ENCODE results near the gene FRMD4A.
"Not testable (repeated sequence)": the region's sequence is repeated elsewhere in the genome, so short reads cannot be mapped to it uniquely, and the experiment has no call there.

The FRMD4A gene

GRCh38 chr10:13959443-13960359 is 371.0 kb downstream of the FRMD4A start:
- no peak for TF ChIP-seq CTCF (IDR thresholded peaks at IDR 0.05)
- no peak for TF ChIP-seq ZFX (IDR thresholded peaks at IDR 0.05; ENCODE audit: borderline replicate concordance)
- H3K27ac ChIP-seq, result no peak overlapping the region

GRCh38 chr10:13957856-13958255 is 372.9 kb downstream of the FRMD4A start:
- no peak for TF ChIP-seq ZFX (IDR thresholded peaks at IDR 0.05; ENCODE audit: borderline replicate concordance)
- no peak for TF ChIP-seq CTCF (IDR thresholded peaks at IDR 0.05)

GRCh38 chr10:13956826-13957225 is 373.9 kb downstream of the FRMD4A start:
- TF ChIP-seq CTCF (IDR thresholded peaks at IDR 0.05), result no peak
- H3K27ac ChIP-seq, result no peak overlapping the region

More at GRCh38 chr10:13957856-13958255, 372.9 kb downstream of the FRMD4A start:
- no peak overlapping the region for H3K27ac ChIP-seq

GRCh38 chr10:13955409-13956068 is 375.2 kb downstream of the FRMD4A start:
- no peak overlapping the region for H3K27ac ChIP-seq
- no peak for TF ChIP-seq ZFX (IDR thresholded peaks at IDR 0.05; ENCODE audit: borderline replicate concordance)
- TF ChIP-seq CTCF (IDR thresholded peaks at IDR 0.05), result no peak

GRCh38 chr10:13954195-13954594 is 376.5 kb downstream of the FRMD4A start:
- H3K27ac ChIP-seq, result not testable (repeated sequence)

- TF ChIP-seq ZFX (IDR thresholded peaks at IDR 0.05; ENCODE audit: borderline replicate concordance), result no peak
- no peak for TF ChIP-seq CTCF (IDR thresholded peaks at IDR 0.05)
- no peak overlapping the region for H3K27ac ChIP-seq
These were observed 377.4 kb downstream of the FRMD4A start for GRCh38 chr10:13953371-13953770.

GRCh38 chr10:13950543-13950939 is 380.2 kb downstream of the FRMD4A start:
- no peak overlapping the region for H3K27ac ChIP-seq

More at GRCh38 chr10:13950543-13950939, 380.2 kb downstream of the FRMD4A start:
- TF ChIP-seq ZFX (IDR thresholded peaks at IDR 0.05; ENCODE audit: borderline replicate concordance) (no peak), CTCF (IDR thresholded peaks at IDR 0.05) (no peak)
